HG03045 (cell line): ENCODE results near the gene PSMD8.
A peak's percentile ranks its signal among the peaks of the same experiment; 100 is the strongest.

Experiments
- ATAC-seq: cut with Tn5 transposase; IDR thresholded peaks from one replicate; pipeline ENCODE4 v1.9.1; 2021; ENCODE audit warnings: mild to moderate bottlenecking, moderate library complexity; ENCODE audit not compliant: unreplicated experiment

Gene PSMD8

GRCh38 chr19:38386971-38387549 lies 12.7 kb downstream of the PSMD8 start:
- ATAC-seq: no peak

GRCh38 chr19:38387550-38388348 lies 13.4 kb downstream of the PSMD8 start, which contains the start of gene GGN:
Gene GGN, minus strand, starts transcription at chr19:38388034. Its CDS starts 773 bp downstream, at chr19:38387261.
- ATAC-seq: no peak

- ATAC-seq: no peak
Observed at GRCh38 chr19:38388349-38389100, 14.2 kb downstream of the PSMD8 start, which contains the start of gene SPRED3. Gene SPRED3, plus strand, starts transcription at chr19:38388697. Its CDS starts 1,606 bp downstream, at chr19:38390303.

- ATAC-seq: no peak
Observed at GRCh38 chr19:38389101-38389925, 14.9 kb downstream of the PSMD8 start.

- no peak for ATAC-seq
Observed at GRCh38 chr19:38389957-38390924, 15.9 kb downstream of the PSMD8 start.

- ATAC-seq: no peak
Observed at GRCh38 chr19:38391911-38392464, 17.6 kb downstream of the PSMD8 start.

GRCh38 chr19:38392707-38393308 lies 18.4 kb downstream of the PSMD8 start:
- no peak for ATAC-seq

- ATAC-seq: no peak
Observed at GRCh38 chr19:38394488-38394887, 20.1 kb downstream of the PSMD8 start.

- ATAC-seq: no peak
Observed at GRCh38 chr19:38395381-38396114, 21.2 kb downstream of the PSMD8 start.

- ATAC-seq: no peak
Observed at GRCh38 chr19:38399081-38399480, 24.7 kb downstream of the PSMD8 start.

GRCh38 chr19:38399537-38399936 lies 25.2 kb downstream of the PSMD8 start:
- ATAC-seq: no peak

GRCh38 chr19:38400361-38400760 lies 26.0 kb downstream of the PSMD8 start:
- no peak for ATAC-seq

GRCh38 chr19:38401148-38401547 lies 26.8 kb downstream of the PSMD8 start:
- no peak for ATAC-seq

GRCh38 chr19:38402623-38402966 lies 28.2 kb downstream of the PSMD8 start:
- peak; percentile 3 for ATAC-seq

- ATAC-seq: peak; percentile 94
Observed at GRCh38 chr19:38402967-38403674, 28.8 kb downstream of the PSMD8 start, which contains the start of gene FAM98C. Gene FAM98C, plus strand, starts transcription at chr19:38403093. Its CDS starts 61 bp downstream, at chr19:38403154.

- ATAC-seq: no peak
Observed at GRCh38 chr19:38404858-38405257, 30.5 kb downstream of the PSMD8 start.

GRCh38 chr19:38405276-38405675 lies 30.9 kb downstream of the PSMD8 start:
- ATAC-seq: no peak
